CD8-positive, alpha-beta memory T cell (primary cell): Measurements from ENCODE around the gene DPYSL5. TPM values are rescaled to one million over a fixed set of nuclear protein-coding genes. Genes with fewer than 3 reads are reported as not detected.

ENCODE experiments used
- CTCF ChIA-PET: fragments of 350-600 bp; sonication (Branson Sonifier 250); formaldehyde crosslinking; loops from one replicate; lab custom pipeline; 2021; ENCODE audit warnings: antibody characterized with exemption; lab: Charles Lee
- POLR2A ChIA-PET: fragments of 350-600 bp; sonication (Branson Sonifier 250); formaldehyde crosslinking; loops from one replicate; lab custom pipeline; 2021; ENCODE audit warnings: antibody characterized with exemption; lab: Charles Lee
- DNase-seq, 5 donors: peaks; one replicate each; pipeline versions ENCODE4 v3.0.0 to v3.0.0-alpha.2; 2020 to 2022; ENCODE audit warnings: mixed read lengths in 1 of 5
- H3K27ac ChIP-seq: one replicate; pipeline ENCODE4 v1.7.0; 2013; ENCODE audit warnings: low read depth, mild to moderate bottlenecking, low read length, moderate library complexity
- H3K27me3 ChIP-seq: 2 replicates; pipeline ENCODE4 v1.7.0; 2013; ENCODE audit warnings: low read length, mild to moderate bottlenecking; ENCODE audit not compliant: insufficient read depth, poor library complexity, severe bottlenecking
- H3K36me3 ChIP-seq: 2 replicates; pipeline ENCODE4 v1.7.0; 2013; ENCODE audit warnings: mild to moderate bottlenecking, low read length, moderate library complexity; ENCODE audit not compliant: insufficient read depth
- H3K4me1 ChIP-seq: 2 replicates; pipeline ENCODE4 v1.7.0; 2013; ENCODE audit warnings: mild to moderate bottlenecking, low read length, moderate library complexity; ENCODE audit not compliant: insufficient read depth
- H3K4me3 ChIP-seq: 2 replicates; pipeline ENCODE4 v1.7.0; 2013; ENCODE audit warnings: mild to moderate bottlenecking, low read length
- H3K9me3 ChIP-seq: 2 replicates; pipeline ENCODE4 v1.7.0; 2013; ENCODE audit warnings: mild to moderate bottlenecking, low read length
- H3K27ac Mint-ChIP-seq, 8 donors: one replicate each; pipeline ENCODE4 v1.8.0; 2020 to 2021; ENCODE audit warnings: mixed read lengths in 8 of 8, mild to moderate bottlenecking in 6 of 8, inconsistent platforms in 3 of 8, moderate library complexity in 3 of 8
- H3K27me3 Mint-ChIP-seq, 2 donors: one replicate each; pipeline ENCODE4 v1.8.0; 2020 to 2021; ENCODE audit warnings: mixed read lengths in 2 of 2, mild to moderate bottlenecking in 1 of 2, moderate library complexity in 1 of 2
- H3K36me3 Mint-ChIP-seq, 3 donors: one replicate each; pipeline ENCODE4 v1.8.0; 2020 to 2021; ENCODE audit warnings: mixed read lengths in 3 of 3, inconsistent platforms in 1 of 3, mild to moderate bottlenecking in 1 of 3
- H3K4me1 Mint-ChIP-seq, 3 donors: one replicate each; pipeline ENCODE4 v1.8.0; 2020 to 2021; ENCODE audit warnings: mixed read lengths in 3 of 3, inconsistent platforms in 1 of 3, mild to moderate bottlenecking in 1 of 3
- H3K4me3 Mint-ChIP-seq, 7 donors: one replicate each; pipeline ENCODE4 v1.8.0; 2020 to 2021; ENCODE audit warnings: mixed read lengths in 7 of 7, mild to moderate bottlenecking in 6 of 7, moderate library complexity in 4 of 7, inconsistent platforms in 2 of 7
- H3K9me3 Mint-ChIP-seq, 5 donors: one replicate each; pipeline ENCODE4 v1.8.0; 2020 to 2022; ENCODE audit warnings: mixed read lengths in 5 of 5, mild to moderate bottlenecking in 3 of 5, moderate library complexity in 2 of 5, inconsistent platforms in 1 of 5
- polyA plus RNA-seq: library from polyadenylated mRNA; unstranded; fragments of 300-500 nt; fragmentation: Illumina TruSeq; gene quantifications from one replicate; pipeline ENCODE4 v1.2.3, GENCODE V29; 2021
- total RNA-seq, 2 experiments: library from RNA; stranded (reverse); gene quantifications; one replicate each; pipeline ENCODE4 v1.2.3, GENCODE V29; 2021

DPYSL5 gene
- total and polyA plus RNA-seq, 3 experiments from 2014 or later: not detected

DNA sequence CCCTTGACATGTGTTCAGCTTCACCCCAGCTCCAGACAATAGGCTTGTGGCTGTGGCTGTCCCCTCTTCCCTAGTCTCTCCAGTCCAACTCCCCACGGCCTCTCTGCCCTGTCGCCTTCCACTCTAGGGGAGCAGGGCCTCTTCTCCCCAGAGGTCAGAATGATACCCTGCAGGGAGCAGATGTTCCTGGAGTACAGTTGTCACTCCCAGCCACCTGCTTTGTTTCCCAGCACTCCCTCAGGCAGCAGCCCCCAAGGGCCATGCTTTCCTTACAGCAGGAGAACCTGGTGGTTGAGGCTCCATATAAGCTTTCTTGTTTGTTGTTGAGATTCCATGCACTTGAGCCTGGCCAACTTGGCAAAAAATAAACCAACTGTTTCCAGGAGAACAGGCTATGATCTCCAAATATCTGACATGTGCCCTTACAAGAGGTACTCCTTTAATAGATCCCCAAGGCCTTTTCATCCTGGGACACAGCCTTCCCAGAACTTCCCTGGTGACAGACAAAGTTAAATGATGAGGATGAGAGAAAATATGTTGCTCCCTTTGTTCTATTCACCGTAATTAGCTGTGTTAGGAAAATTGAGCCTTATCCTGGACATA, 45.1 kb downstream of the DPYSL5 start:
- no peak for DNase-seq
- CTCF ChIA-PET: no interaction called here
- H3K4me1 Mint-ChIP-seq: no peaks in the 10 kb centered on the region
- H3K4me3 Mint-ChIP-seq: no peak overlapping the region
- Histone ChIP-seq H3K36me3 (no peaks in the 10 kb centered on the region), H3K4me1 (no peaks in the 10 kb centered on the region), H3K27me3 (no peaks in the 10 kb centered on the region), H3K27ac (no peak overlapping the region), H3K9me3 (no peaks in the 10 kb centered on the region), H3K4me3 (no peak overlapping the region)
- POLR2A ChIA-PET: no interaction called here
- no peaks in the 10 kb centered on the region for H3K36me3 Mint-ChIP-seq
- H3K9me3 Mint-ChIP-seq: peaks cover 0 to 3% (median 2%) of the 10 kb centered on the region in 5 donors
- H3K27ac Mint-ChIP-seq: peak overlapping the region in 1 of 8 donors; percentile 22
- H3K27me3 Mint-ChIP-seq: peaks cover 2 to 30% of the 10 kb centered on the region in 2 donors

DNA sequence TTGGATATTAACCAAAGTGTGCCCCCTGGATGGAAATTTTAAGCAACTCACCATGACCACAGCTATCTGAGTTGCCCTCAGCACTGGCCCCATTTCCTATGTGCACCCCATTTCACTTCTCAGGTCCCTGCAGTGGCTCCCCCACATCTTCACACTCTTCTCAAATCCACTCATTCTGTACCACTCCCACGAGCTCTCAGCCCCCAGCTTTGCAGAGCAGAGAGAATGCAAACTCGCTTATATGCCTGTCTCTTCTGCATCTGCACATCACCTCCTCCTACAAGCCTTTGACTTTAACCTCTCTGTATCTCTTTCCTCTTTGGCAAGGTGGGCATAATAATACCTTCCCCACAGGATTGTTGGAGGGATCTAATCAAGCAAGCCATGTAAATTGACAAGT, 46.2 kb downstream of the DPYSL5 start:
- Histone ChIP-seq H3K9me3 (no peaks in the 10 kb centered on the region), H3K4me3 (no peak overlapping the region), H3K36me3 (no peaks in the 10 kb centered on the region), H3K4me1 (no peaks in the 10 kb centered on the region), H3K27me3 (no peaks in the 10 kb centered on the region), H3K27ac (no peak overlapping the region)
- H3K4me3 Mint-ChIP-seq: no peak overlapping the region
- H3K9me3 Mint-ChIP-seq: peaks cover 0 to 3% (median 2%) of the 10 kb centered on the region in 5 donors
- ChIA-PET CTCF (no interaction called here), POLR2A (no interaction called here)
- no peaks in the 10 kb centered on the region for H3K4me1 Mint-ChIP-seq
- no peak overlapping the region for H3K27ac Mint-ChIP-seq
- DNase-seq: no peak
- H3K27me3 Mint-ChIP-seq: peaks cover 2 to 29% of the 10 kb centered on the region in 2 donors
- no peaks in the 10 kb centered on the region for H3K36me3 Mint-ChIP-seq

DNA sequence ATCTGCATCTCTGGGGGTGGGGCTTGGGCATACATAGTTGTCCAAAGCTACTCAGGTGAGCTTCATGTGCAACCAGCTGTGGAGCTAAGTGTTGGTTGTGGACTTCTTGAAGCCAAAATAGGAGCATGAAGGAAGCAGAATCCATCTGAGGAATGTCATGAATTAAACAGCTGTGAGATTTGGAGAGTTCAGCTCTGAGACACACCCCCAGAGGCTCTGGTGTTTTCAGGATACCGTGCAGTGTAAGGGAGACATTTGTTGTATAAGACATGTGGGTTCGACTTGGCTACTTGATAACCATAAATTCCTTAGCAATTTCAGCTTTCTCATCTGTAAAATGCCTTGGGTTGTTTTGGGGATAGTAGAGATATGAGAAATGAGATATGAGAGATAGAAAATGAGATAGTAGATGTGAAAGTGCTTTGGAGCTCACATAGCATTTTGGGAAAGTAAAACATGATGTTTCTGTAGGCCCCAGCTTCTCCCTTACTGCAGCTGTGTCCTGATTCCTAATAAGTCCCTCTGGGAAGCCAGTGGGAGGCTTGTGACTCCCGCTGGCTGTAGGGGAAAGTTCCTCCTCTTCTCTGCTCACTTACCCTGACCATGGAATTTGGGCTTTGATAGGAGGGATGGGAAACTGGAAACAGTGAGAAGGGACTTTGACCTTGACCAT, 50.0 kb downstream of the DPYSL5 start:
- ChIA-PET POLR2A (no interaction called here), CTCF (no interaction called here)
- peaks cover 0 to 3% (median 2%) of the 10 kb centered on the region in 5 donors for H3K9me3 Mint-ChIP-seq

DNA sequence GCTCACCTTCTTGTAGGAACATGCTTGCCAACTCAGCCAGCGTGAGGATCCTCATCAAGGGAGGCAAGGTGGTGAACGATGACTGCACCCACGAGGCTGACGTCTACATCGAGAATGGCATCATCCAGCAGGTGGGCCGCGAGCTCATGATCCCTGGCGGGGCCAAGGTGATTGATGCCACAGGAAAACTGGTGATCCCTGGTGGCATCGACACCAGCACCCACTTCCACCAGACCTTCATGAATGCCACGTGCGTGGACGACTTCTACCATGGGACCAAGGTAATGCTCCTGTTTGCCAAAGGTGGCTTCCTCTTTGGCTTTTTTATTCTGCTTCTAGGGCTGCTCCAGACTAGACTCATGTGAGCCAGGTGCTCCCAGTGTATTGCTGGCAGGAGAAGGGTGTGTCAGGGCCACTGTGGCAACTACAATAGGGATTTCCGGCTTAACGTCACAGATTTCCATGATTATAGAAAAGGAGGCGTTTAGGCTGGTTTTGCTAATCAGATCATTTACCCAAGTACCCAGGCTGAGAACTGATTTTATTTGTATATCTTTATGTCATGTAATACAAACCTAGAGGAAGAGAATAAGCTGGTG, 50.6 kb downstream of the DPYSL5 start:
- Mint-ChIP-seq H3K4me1 (no peaks in the 10 kb centered on the region), H3K27ac (no peak overlapping the region), H3K9me3 (peaks cover 0 to 3% (median 2%) of the 10 kb centered on the region in 5 donors), H3K4me3 (no peak overlapping the region), H3K27me3 (peaks cover 0 to 27% of the 10 kb centered on the region in 2 donors), H3K36me3 (no peaks in the 10 kb centered on the region)
- no peak overlapping the region for H3K4me3 ChIP-seq
- H3K4me1 ChIP-seq: no peaks in the 10 kb centered on the region
- no peaks in the 10 kb centered on the region for H3K9me3 ChIP-seq
- no peak overlapping the region for H3K27ac ChIP-seq
- DNase-seq: no peak
- ChIA-PET CTCF (no interaction called here), POLR2A (no interaction called here)
- H3K27me3 ChIP-seq: no peaks in the 10 kb centered on the region
- no peaks in the 10 kb centered on the region for H3K36me3 ChIP-seq

More for the DNA sequence above, 50.0 kb downstream of the DPYSL5 start:
- H3K4me1 Mint-ChIP-seq: no peaks in the 10 kb centered on the region
- no peaks in the 10 kb centered on the region for H3K36me3 ChIP-seq
- no peak for DNase-seq
- H3K27ac ChIP-seq: no peak overlapping the region
- no peak overlapping the region for H3K27ac Mint-ChIP-seq
- no peaks in the 10 kb centered on the region for H3K4me1 ChIP-seq
- peaks cover 0 to 27% of the 10 kb centered on the region in 2 donors for H3K27me3 Mint-ChIP-seq
- H3K4me3 Mint-ChIP-seq: no peak overlapping the region
- no peaks in the 10 kb centered on the region for H3K9me3 ChIP-seq
- H3K4me3 ChIP-seq: no peak overlapping the region
- no peaks in the 10 kb centered on the region for H3K27me3 ChIP-seq
- no peaks in the 10 kb centered on the region for H3K36me3 Mint-ChIP-seq

DNA sequence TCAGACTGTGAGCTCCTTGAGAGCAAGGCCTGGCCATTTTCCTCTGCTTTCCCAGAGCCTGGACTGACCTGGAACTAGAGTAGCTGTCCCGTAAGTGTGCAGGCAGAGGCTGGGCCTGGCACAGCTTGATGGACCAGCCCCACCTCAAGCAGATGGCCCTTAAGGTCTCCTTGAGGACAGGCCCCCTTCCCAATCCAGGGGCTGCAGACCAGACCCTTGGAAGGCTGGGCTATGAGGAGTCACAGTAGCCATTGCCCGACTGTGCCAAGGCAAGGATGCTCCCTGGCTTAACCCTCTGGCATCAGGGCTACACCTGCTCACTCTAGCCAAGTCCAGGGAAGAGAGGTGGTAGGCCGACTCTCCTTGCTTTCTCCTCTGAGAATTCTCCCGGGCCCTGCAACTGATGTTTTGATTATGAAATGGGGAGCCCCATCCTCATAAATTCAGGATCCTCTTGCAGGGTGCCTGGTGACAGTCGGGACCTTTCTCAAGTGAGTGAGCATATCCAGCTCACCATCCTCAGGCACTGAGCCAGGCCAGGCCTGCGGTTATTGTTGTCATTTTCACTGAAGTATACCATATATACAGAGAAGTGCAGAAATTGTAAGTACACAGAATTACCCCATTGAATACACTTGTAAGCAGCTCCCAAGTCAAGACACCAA, 51.7 kb downstream of the DPYSL5 start:
- Mint-ChIP-seq H3K4me3 (no peak overlapping the region), H3K9me3 (peaks cover 0 to 3% (median 2%) of the 10 kb centered on the region in 5 donors), H3K4me1 (no peaks in the 10 kb centered on the region), H3K36me3 (no peaks in the 10 kb centered on the region), H3K27ac (no peak overlapping the region), H3K27me3 (peaks cover 0 to 32% of the 10 kb centered on the region in 2 donors)
- Histone ChIP-seq H3K4me3 (no peak overlapping the region), H3K27me3 (no peaks in the 10 kb centered on the region), H3K9me3 (no peaks in the 10 kb centered on the region), H3K36me3 (no peaks in the 10 kb centered on the region), H3K27ac (no peak overlapping the region), H3K4me1 (no peaks in the 10 kb centered on the region)
- CTCF ChIA-PET: interaction anchor here (0.9 kb wide), 1 partner anchor 35 kb away, joined by 3 read pairs; no protein-coding TSS in a partner anchor
- POLR2A ChIA-PET: no interaction called here
- DNase-seq: no peak

DNA sequence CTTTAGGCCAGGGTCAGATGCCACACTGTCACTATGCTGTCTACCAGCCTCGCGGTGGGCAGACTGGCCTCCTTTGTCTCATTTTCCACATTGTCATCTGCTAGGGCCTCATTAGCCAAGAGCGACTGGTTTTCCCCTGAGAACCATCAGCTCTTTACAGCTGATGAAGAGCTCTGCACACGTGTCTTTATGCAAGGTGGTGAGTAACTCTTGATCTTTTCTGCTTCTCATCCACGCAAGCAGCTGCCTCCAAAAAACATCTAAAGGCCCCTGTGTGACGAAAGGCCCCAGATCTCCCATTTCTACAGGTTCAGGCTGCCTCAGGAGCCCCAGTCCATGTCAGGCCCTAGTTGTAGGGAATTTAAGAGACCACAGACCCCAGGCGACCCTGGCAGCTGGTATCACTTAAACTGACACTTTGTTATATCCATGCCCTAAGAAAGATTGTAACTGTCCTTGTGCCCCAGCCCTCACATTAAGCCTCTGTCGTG, 52.9 kb downstream of the DPYSL5 start:
- Mint-ChIP-seq H3K36me3 (no peaks in the 10 kb centered on the region), H3K27me3 (peaks cover 0 to 37% of the 10 kb centered on the region in 2 donors), H3K4me3 (no peak overlapping the region), H3K27ac (no peak overlapping the region), H3K9me3 (no peaks in the 10 kb centered on the region), H3K4me1 (no peaks in the 10 kb centered on the region)
- Histone ChIP-seq H3K27me3 (no peaks in the 10 kb centered on the region), H3K4me3 (no peak overlapping the region), H3K4me1 (no peaks in the 10 kb centered on the region), H3K27ac (no peak overlapping the region), H3K9me3 (no peaks in the 10 kb centered on the region), H3K36me3 (no peaks in the 10 kb centered on the region)
- ChIA-PET CTCF (no interaction called here), POLR2A (no interaction called here)
- no peak for DNase-seq

DNA sequence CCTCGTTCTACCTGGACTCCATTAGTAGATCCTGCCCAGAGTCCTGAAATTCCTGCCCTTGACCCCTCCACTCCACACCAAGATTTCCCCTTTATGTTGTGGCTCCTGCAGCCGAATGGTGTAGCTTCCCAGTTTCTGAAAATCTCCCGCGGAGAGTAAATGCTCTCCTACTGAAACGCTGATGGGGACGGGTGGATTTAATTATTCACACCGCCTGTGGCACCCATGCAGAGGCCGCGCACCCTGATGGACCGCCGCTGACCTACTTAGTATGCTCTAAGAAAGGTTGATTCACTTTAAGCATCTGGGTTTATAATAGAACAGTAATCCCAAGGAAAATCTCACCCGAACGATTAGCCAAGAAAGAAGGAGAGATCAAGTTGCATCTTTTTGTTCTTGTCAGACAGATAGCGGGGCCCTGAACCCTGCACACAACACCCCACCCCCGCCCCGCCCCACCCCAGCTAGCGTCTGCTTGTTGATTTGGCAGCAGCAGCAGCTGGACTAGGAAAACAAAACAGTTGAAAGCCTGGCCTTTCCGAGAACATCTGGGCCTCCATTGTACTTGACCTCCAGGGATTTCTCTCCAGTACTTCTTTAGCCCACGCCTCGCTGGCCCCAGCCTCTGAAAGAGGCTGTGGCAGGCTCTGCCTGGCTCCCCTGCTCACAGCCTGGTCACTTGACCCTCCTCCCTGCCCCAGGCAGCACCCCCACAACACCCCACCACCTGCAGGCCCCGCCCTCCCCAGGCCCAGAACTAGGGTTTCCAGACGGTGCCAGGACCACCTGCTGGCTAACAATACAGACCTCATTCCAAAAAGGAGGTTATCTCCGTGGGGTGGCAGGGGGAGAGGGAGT, 53.6 kb downstream of the DPYSL5 start:
- Histone ChIP-seq H3K27ac (no peak overlapping the region), H3K4me3 (no peak overlapping the region), H3K27me3 (no peaks in the 10 kb centered on the region), H3K36me3 (no peaks in the 10 kb centered on the region), H3K9me3 (no peaks in the 10 kb centered on the region), H3K4me1 (no peaks in the 10 kb centered on the region)
- no peak overlapping the region for H3K27ac Mint-ChIP-seq
- H3K9me3 Mint-ChIP-seq: no peaks in the 10 kb centered on the region
- ChIA-PET CTCF (no interaction called here), POLR2A (no interaction called here)
- no peaks in the 10 kb centered on the region for H3K4me1 Mint-ChIP-seq
- no peak for DNase-seq
- H3K36me3 Mint-ChIP-seq: no peaks in the 10 kb centered on the region
- H3K27me3 Mint-ChIP-seq: peaks cover 0 to 39% of the 10 kb centered on the region in 2 donors
- no peak overlapping the region for H3K4me3 Mint-ChIP-seq
